Measurements from ENCODE around the gene INSIG1.

Gene INSIG1

GRCh38 chr7:155280446-155281397, 17.0 kb upstream of the INSIG1 start:
- no peaks in the 10 kb centered on the region for H3K36me3 ChIP-seq (ENCODE audit: control insufficient read depth, insufficient read depth, low read length)
- H3K4me1 ChIP-seq (ENCODE audit: control insufficient read depth, insufficient read depth, low read length): peaks cover 14% of the 10 kb centered on the region
- H3K9ac ChIP-seq (ENCODE audit: low read length): no peak overlapping the region
- H3K4me3 ChIP-seq (ENCODE audit: low read length): no peak overlapping the region
- no peaks in the 10 kb centered on the region for H3K9me3 ChIP-seq (ENCODE audit: control insufficient read depth, low read length)
- H3K27me3 ChIP-seq (ENCODE audit: control insufficient read depth, insufficient read depth, low read length): peaks cover 18% of the 10 kb centered on the region

DNA sequence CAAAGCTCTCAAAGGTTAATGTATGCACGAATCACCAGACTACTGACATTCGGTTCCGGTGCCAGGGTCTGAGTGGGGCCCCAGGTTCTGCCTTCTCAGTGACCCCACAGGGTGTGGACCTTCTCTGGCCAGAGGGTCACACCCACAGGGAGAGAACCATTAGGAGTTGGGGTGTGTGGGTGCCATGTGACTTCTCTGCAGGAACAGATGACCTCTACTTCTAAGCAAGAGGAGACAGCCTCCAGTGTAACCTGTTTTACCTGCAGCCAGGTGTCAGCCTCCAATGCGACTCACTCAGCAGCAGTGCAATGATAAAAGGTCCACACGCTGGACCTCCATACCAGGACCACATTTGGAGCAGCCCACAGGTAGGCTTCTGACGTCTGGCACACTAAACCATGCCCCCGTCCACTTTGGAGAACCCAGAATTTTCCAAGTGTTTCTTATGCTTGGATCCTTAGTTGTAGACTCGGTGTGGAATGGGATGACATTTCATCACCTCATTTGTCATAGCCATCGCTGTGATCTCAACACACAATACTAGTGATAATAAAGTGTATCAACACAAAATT, 16.2 kb upstream of the INSIG1 start:
- Histone ChIP-seq H3K9me3 (ENCODE audit: control insufficient read depth, low read length) (no peaks in the 10 kb centered on the region), H3K4me3 (ENCODE audit: low read length) (no peak overlapping the region), H3K9ac (ENCODE audit: low read length) (no peak overlapping the region), H3K27me3 (ENCODE audit: control insufficient read depth, insufficient read depth, low read length) (peaks cover 18% of the 10 kb centered on the region), H3K4me1 (ENCODE audit: control insufficient read depth, insufficient read depth, low read length) (peaks cover 14% of the 10 kb centered on the region), H3K36me3 (ENCODE audit: control insufficient read depth, insufficient read depth, low read length) (no peaks in the 10 kb centered on the region)

- H3K9ac ChIP-seq (ENCODE audit: low read length): no peak overlapping the region
- H3K27me3 ChIP-seq (ENCODE audit: control insufficient read depth, insufficient read depth, low read length): peaks cover 14% of the 10 kb centered on the region
Measured at GRCh38 chr7:155282671-155283070, 15.0 kb upstream of the INSIG1 start.

GRCh38 chr7:155283565-155284194, 14.0 kb upstream of the INSIG1 start:
- H3K27me3 ChIP-seq (ENCODE audit: control insufficient read depth, insufficient read depth, low read length): peaks cover 7% of the 10 kb centered on the region
- H3K4me3 ChIP-seq (ENCODE audit: low read length): no peak overlapping the region
- H3K36me3 ChIP-seq (ENCODE audit: control insufficient read depth, insufficient read depth, low read length): no peaks in the 10 kb centered on the region
- peaks cover 13% of the 10 kb centered on the region for H3K4me1 ChIP-seq (ENCODE audit: control insufficient read depth, insufficient read depth, low read length)
- no peaks in the 10 kb centered on the region for H3K9me3 ChIP-seq (ENCODE audit: control insufficient read depth, low read length)
- no peak overlapping the region for H3K9ac ChIP-seq (ENCODE audit: low read length)

More at GRCh38 chr7:155282671-155283070, 15.0 kb upstream of the INSIG1 start:
- no peaks in the 10 kb centered on the region for H3K36me3 ChIP-seq (ENCODE audit: control insufficient read depth, insufficient read depth, low read length)
- H3K4me3 ChIP-seq (ENCODE audit: low read length): no peak overlapping the region
- H3K9me3 ChIP-seq (ENCODE audit: control insufficient read depth, low read length): no peaks in the 10 kb centered on the region
- H3K4me1 ChIP-seq (ENCODE audit: control insufficient read depth, insufficient read depth, low read length): peaks cover 14% of the 10 kb centered on the region

DNA sequence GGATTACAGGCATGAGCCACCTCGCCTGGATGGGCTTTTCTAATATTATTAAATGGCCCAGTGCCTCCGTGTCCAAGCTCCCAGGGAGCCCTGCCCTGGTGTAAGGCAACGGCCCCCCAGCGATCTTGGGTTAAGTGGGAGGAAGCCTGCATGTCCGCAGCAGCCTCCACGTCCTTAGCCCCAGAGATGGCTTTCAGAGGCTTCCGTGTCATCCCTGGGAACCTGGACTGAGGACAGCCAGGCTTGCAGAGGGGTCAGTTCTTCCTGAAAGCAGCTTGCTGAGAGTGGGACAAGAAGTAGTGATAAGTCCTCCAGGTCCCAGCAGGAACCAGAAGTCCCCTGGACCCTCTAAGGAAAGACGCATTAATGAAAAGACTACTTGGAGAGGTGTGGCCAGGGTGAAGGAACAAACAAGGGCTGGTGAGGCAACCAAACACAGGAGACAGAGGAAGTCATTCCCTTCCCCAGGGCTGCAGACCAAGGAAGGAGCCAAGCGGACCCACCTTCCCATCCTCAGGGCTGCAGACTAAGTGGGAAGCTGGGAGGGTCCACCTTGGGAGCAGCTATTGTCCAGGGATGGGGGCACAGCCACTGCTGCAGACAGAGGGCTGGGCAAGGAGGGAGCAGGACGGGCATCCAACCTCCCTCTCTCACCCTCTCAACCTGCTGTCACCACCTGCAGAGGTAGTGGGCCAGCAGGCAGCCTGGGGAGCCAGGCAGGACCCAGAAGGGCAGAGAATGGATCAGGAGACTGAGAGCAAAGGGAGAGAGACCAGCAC, 13.0 kb upstream of the INSIG1 start:
- Histone ChIP-seq H3K27me3 (ENCODE audit: control insufficient read depth, insufficient read depth, low read length) (peaks cover 7% of the 10 kb centered on the region), H3K36me3 (ENCODE audit: control insufficient read depth, insufficient read depth, low read length) (no peaks in the 10 kb centered on the region), H3K4me3 (ENCODE audit: low read length) (no peak overlapping the region), H3K4me1 (ENCODE audit: control insufficient read depth, insufficient read depth, low read length) (peaks cover 8% of the 10 kb centered on the region), H3K9ac (ENCODE audit: low read length) (no peak overlapping the region), H3K9me3 (ENCODE audit: control insufficient read depth, low read length) (no peaks in the 10 kb centered on the region)

- H3K9ac ChIP-seq (ENCODE audit: low read length): no peak overlapping the region
- H3K4me3 ChIP-seq (ENCODE audit: low read length): no peak overlapping the region
- peaks cover 4% of the 10 kb centered on the region for H3K27me3 ChIP-seq (ENCODE audit: control insufficient read depth, insufficient read depth, low read length)
- peaks cover 14% of the 10 kb centered on the region for H3K4me1 ChIP-seq (ENCODE audit: control insufficient read depth, insufficient read depth, low read length)
- no peaks in the 10 kb centered on the region for H3K36me3 ChIP-seq (ENCODE audit: control insufficient read depth, insufficient read depth, low read length)
- H3K9me3 ChIP-seq (ENCODE audit: control insufficient read depth, low read length): no peaks in the 10 kb centered on the region
Measured at GRCh38 chr7:155285423-155285822, 12.3 kb upstream of the INSIG1 start.

DNA sequence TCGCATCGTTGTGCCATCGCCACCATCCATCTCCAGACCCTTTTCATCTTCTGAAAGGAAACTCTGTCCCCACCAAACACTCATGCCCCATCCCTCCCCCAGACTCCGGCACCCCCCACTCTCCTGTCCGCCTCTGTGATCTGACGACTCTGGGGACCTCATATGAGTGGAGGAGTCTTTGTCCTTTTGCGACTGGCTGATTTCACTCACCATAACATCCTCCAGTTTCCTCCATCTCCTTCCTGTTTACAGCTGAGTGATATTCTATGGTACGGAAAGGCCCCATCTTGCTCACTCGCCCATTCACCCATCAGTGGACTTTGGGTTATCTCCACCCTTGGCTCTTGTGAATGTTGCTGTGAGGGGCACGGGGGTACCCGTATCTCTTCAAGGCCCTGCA, 11.8 kb upstream of the INSIG1 start:
- Histone ChIP-seq H3K27me3 (ENCODE audit: control insufficient read depth, insufficient read depth, low read length) (peaks cover under 1% of the 10 kb centered on the region), H3K9ac (ENCODE audit: low read length) (no peak overlapping the region), H3K4me3 (ENCODE audit: low read length) (no peak overlapping the region), H3K36me3 (ENCODE audit: control insufficient read depth, insufficient read depth, low read length) (no peaks in the 10 kb centered on the region), H3K4me1 (ENCODE audit: control insufficient read depth, insufficient read depth, low read length) (peaks cover 18% of the 10 kb centered on the region), H3K9me3 (ENCODE audit: control insufficient read depth, low read length) (no peaks in the 10 kb centered on the region)

DNA sequence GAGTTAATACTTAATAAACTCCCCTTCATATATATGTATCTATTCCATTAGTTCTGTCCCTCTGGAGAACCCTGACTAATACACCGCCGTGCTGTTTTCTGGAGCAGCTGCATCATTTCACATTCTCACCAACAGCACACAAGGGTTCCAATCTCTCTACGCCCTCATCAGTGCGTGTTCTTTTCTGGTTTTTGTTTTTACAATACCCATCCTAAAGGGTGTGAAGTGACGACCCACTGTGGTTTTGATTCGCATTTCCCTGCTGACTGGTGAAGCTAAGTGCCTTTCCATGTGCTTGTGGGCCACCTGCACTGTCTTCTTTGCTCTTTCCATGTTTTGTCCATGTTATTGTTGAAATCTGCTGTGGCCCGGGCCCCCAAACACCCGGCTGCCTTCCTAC, 11.0 kb upstream of the INSIG1 start:
- Histone ChIP-seq H3K4me1 (ENCODE audit: control insufficient read depth, insufficient read depth, low read length) (peaks cover 20% of the 10 kb centered on the region), H3K27me3 (ENCODE audit: control insufficient read depth, insufficient read depth, low read length) (no peaks in the 10 kb centered on the region), H3K4me3 (ENCODE audit: low read length) (no peak overlapping the region), H3K9me3 (ENCODE audit: control insufficient read depth, low read length) (no peaks in the 10 kb centered on the region), H3K36me3 (ENCODE audit: control insufficient read depth, insufficient read depth, low read length) (no peaks in the 10 kb centered on the region), H3K9ac (ENCODE audit: low read length) (no peak overlapping the region)

- Histone ChIP-seq H3K4me3 (ENCODE audit: low read length) (no peak overlapping the region), H3K9ac (ENCODE audit: low read length) (no peak overlapping the region), H3K27me3 (ENCODE audit: control insufficient read depth, insufficient read depth, low read length) (no peaks in the 10 kb centered on the region), H3K4me1 (ENCODE audit: control insufficient read depth, insufficient read depth, low read length) (peaks cover 18% of the 10 kb centered on the region), H3K9me3 (ENCODE audit: control insufficient read depth, low read length) (no peaks in the 10 kb centered on the region), H3K36me3 (ENCODE audit: control insufficient read depth, insufficient read depth, low read length) (no peaks in the 10 kb centered on the region)
Measured at GRCh38 chr7:155287284-155287935, 10.3 kb upstream of the INSIG1 start.

GRCh38 chr7:155288055-155288454, 9.6 kb upstream of the INSIG1 start:
- Histone ChIP-seq H3K27me3 (ENCODE audit: control insufficient read depth, insufficient read depth, low read length) (no peaks in the 10 kb centered on the region), H3K36me3 (ENCODE audit: control insufficient read depth, insufficient read depth, low read length) (no peaks in the 10 kb centered on the region), H3K9me3 (ENCODE audit: control insufficient read depth, low read length) (no peaks in the 10 kb centered on the region), H3K4me3 (ENCODE audit: low read length) (no peak overlapping the region), H3K9ac (ENCODE audit: low read length) (no peak overlapping the region), H3K4me1 (ENCODE audit: control insufficient read depth, insufficient read depth, low read length) (peaks cover 18% of the 10 kb centered on the region)

DNA sequence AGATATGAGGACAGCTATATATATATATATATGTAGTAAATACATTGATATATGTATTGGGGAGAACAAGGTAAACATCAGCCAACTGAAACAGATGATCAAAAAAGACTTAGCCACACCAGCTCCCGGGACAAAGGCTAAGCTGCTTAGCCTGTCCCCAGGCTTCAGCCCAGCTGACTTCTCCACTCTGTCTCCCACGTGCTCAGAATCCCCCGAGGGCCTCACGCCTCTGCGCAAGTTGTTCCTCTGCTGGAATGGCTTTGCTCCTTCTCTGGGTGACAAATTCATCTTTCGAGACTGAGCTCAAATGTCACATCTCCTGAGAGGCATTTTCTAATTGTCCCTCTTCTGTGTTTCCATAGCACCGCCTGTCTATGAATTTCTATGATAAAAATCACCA, 8.6 kb upstream of the INSIG1 start:
- Histone ChIP-seq H3K27me3 (ENCODE audit: control insufficient read depth, insufficient read depth, low read length) (no peaks in the 10 kb centered on the region), H3K4me3 (ENCODE audit: low read length) (no peak overlapping the region), H3K9ac (ENCODE audit: low read length) (no peak overlapping the region), H3K9me3 (ENCODE audit: control insufficient read depth, low read length) (no peaks in the 10 kb centered on the region), H3K4me1 (ENCODE audit: control insufficient read depth, insufficient read depth, low read length) (peaks cover 18% of the 10 kb centered on the region), H3K36me3 (ENCODE audit: control insufficient read depth, insufficient read depth, low read length) (no peaks in the 10 kb centered on the region)

All from mucosa of stomach (tissue), 1 donor.